CD4-positive, alpha-beta T cell (primary cell): ENCODE results near the gene CIRBP. TPM values are rescaled to one million over a fixed set of nuclear protein-coding genes. Genes with fewer than 3 reads are reported as not detected.

Source experiments
- ATAC-seq: fragments of 200-7000 bp; cut with Tn5 transposase; one replicate; pipeline ENCODE4 v1.10.0; 2022; ENCODE audit warnings: mild to moderate bottlenecking; ENCODE audit not compliant: poor library complexity
- CTCF ChIA-PET: fragments of 350-600 bp; sonication (Branson Sonifier 250); formaldehyde crosslinking; loops from one replicate; lab custom pipeline; 2021; ENCODE audit warnings: antibody characterized with exemption, inconsistent platforms; lab: Charles Lee
- POLR2A ChIA-PET: fragments of 350-600 bp; sonication (Branson Sonifier 250); formaldehyde crosslinking; loops from one replicate; lab custom pipeline; 2021; ENCODE audit warnings: antibody characterized with exemption, inconsistent platforms; lab: Charles Lee
- DNase-seq, 14 experiments: peaks; one replicate each; pipeline ENCODE4 v3.0.0-alpha.2; 2013 to 2020; ENCODE audit warnings: mixed read lengths in 2 of 14
- H3K27ac ChIP-seq, 2 donors: one replicate each; pipeline versions ENCODE4 v1.5.1 to v1.7.0; 2013; ENCODE audit warnings: low read length in 2 of 2, low read depth in 1 of 2, mild to moderate bottlenecking in 1 of 2
- H3K27me3 ChIP-seq, 2 experiments: 1 replicate in 1 of 2; 2 replicates in 1 of 2; pipeline versions ENCODE4 v1.6.1 to v1.7.0; 2013; ENCODE audit warnings: low read length in 2 of 2, control low read depth in 1 of 2, mild to moderate bottlenecking in 1 of 2, moderate library complexity in 1 of 2; ENCODE audit not compliant: insufficient read depth in 2 of 2, control insufficient read depth in 1 of 2
- H3K36me3 ChIP-seq: one replicate; pipeline ENCODE4 v1.6.1; 2013; ENCODE audit warnings: low read length, control low read depth; ENCODE audit not compliant: insufficient read depth
- H3K4me1 ChIP-seq: one replicate; pipeline ENCODE4 v1.6.1; 2013; ENCODE audit warnings: low read length, control low read depth; ENCODE audit not compliant: insufficient read depth
- H3K4me3 ChIP-seq: one replicate; pipeline ENCODE4 v1.5.1; 2013; ENCODE audit warnings: mild to moderate bottlenecking, low read length, moderate library complexity
- H3K9me3 ChIP-seq, 2 experiments: 1 replicate in 1 of 2; 2 replicates in 1 of 2; pipeline versions ENCODE4 v1.6.1 to v1.7.0; 2013; ENCODE audit warnings: low read length in 2 of 2, mild to moderate bottlenecking in 2 of 2, control low read depth in 1 of 2, moderate library complexity in 1 of 2; ENCODE audit not compliant: control insufficient read depth in 1 of 2, insufficient read depth in 1 of 2
- H3K27ac Mint-ChIP-seq: one replicate; pipeline ENCODE4 v1.8.0; 2020; ENCODE audit warnings: mixed read lengths
- H3K27me3 Mint-ChIP-seq: one replicate; pipeline ENCODE4 v1.8.0; 2021; ENCODE audit warnings: mixed read lengths
- H3K36me3 Mint-ChIP-seq: one replicate; pipeline ENCODE4 v1.8.0; 2021; ENCODE audit warnings: low read depth, mixed read lengths
- H3K4me1 Mint-ChIP-seq: one replicate; pipeline ENCODE4 v1.8.0; 2021; ENCODE audit warnings: low read depth, mixed read lengths
- H3K4me3 Mint-ChIP-seq: one replicate; pipeline ENCODE4 v1.8.0; 2020; ENCODE audit warnings: mild to moderate bottlenecking, mixed read lengths
- H3K9me3 Mint-ChIP-seq: one replicate; pipeline ENCODE4 v1.8.0; 2020; ENCODE audit warnings: mixed read lengths
- intact Hi-C, 2 experiments: fragments of 100-400 bp; cut with DNase I in 1 of 2; cut with micrococcal nuclease in 1 of 2; formaldehyde crosslinking; loops; one replicate each; pipeline versions ENCODE4 v1.15.1 to v1.9.0; 2023 to 2025; cut with DNase I, micrococcal nuclease
- total RNA-seq, 174 experiments: library from RNA in 2 of 174; stranded (reverse) in 2 of 174; gene quantifications; one replicate each; pipeline ENCODE4 v1.2.3 and lab custom pipeline; 2021 to 2026
- TF ChIP-seq, protein P1 (sequence below): fragments of 200-600 bp; IDR thresholded peaks from one replicate; pipeline ENCODE4 v1.8.0; 2022; ENCODE audit warnings: antibody characterized with exemption, mild to moderate bottlenecking

The CIRBP gene
- total RNA-seq, 2 experiments from 2014 or later, result 614 to 628 TPM

- ChIA-PET CTCF (interaction anchor here (1.4 to 2.0 kb wide), 2 partner anchors 37 to 91 kb away, joined by 12 read pairs; no protein-coding TSS in a partner anchor), POLR2A (interaction anchor here (0.6 to 2.5 kb wide), 3 partner anchors 12 to 175 kb away, joined by 3 to 29 read pairs (median 4); partner anchors contain the start of gene CIRBP)
- H3K4me3 ChIP-seq, result no peak overlapping the region
- peaks cover 27% of the 10 kb centered on the region for H3K36me3 Mint-ChIP-seq
- no peaks in the 10 kb centered on the region for H3K9me3 Mint-ChIP-seq
- H3K36me3 ChIP-seq, result peaks cover 28% of the 10 kb centered on the region
- H3K4me1 ChIP-seq, result peaks cover 28% of the 10 kb centered on the region
- peaks cover 0 to 10% of the 10 kb centered on the region in 2 experiments for H3K9me3 ChIP-seq
- intact Hi-C loops, result no loop called here
- H3K27ac Mint-ChIP-seq, result no peak overlapping the region
- DNase-seq (no peak), ATAC-seq (no peak)
- peaks cover 29% of the 10 kb centered on the region for H3K4me1 Mint-ChIP-seq
- peak overlapping the region; percentile 11 for H3K4me3 Mint-ChIP-seq
- TF ChIP-seq, protein P1, sequence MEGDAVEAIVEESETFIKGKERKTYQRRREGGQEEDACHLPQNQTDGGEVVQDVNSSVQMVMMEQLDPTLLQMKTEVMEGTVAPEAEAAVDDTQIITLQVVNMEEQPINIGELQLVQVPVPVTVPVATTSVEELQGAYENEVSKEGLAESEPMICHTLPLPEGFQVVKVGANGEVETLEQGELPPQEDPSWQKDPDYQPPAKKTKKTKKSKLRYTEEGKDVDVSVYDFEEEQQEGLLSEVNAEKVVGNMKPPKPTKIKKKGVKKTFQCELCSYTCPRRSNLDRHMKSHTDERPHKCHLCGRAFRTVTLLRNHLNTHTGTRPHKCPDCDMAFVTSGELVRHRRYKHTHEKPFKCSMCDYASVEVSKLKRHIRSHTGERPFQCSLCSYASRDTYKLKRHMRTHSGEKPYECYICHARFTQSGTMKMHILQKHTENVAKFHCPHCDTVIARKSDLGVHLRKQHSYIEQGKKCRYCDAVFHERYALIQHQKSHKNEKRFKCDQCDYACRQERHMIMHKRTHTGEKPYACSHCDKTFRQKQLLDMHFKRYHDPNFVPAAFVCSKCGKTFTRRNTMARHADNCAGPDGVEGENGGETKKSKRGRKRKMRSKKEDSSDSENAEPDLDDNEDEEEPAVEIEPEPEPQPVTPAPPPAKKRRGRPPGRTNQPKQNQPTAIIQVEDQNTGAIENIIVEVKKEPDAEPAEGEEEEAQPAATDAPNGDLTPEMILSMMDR, result no peak
- H3K27ac ChIP-seq, result no peak overlapping the region
- peaks cover 15 to 18% of the 10 kb centered on the region in 2 experiments for H3K27me3 ChIP-seq
- peaks cover 16% of the 10 kb centered on the region for H3K27me3 Mint-ChIP-seq
Observed at GRCh38 chr19:1280636-1281568, 11.8 kb downstream of the CIRBP start.

GRCh38 chr19:1281569-1282287 lies 12.6 kb downstream of the CIRBP start:
- Histone ChIP-seq H3K36me3 (peaks cover 28% of the 10 kb centered on the region), H3K4me1 (peaks cover 25% of the 10 kb centered on the region), H3K4me3 (no peak overlapping the region), H3K27ac (no peak overlapping the region), H3K9me3 (peaks cover 0 to 13% of the 10 kb centered on the region in 2 experiments), H3K27me3 (peaks cover 18 to 22% of the 10 kb centered on the region in 2 experiments)
- Mint-ChIP-seq H3K27me3 (peaks cover 21% of the 10 kb centered on the region), H3K36me3 (peaks cover 22% of the 10 kb centered on the region), H3K9me3 (no peaks in the 10 kb centered on the region), H3K4me3 (no peak overlapping the region), H3K4me1 (peaks cover 24% of the 10 kb centered on the region), H3K27ac (no peak overlapping the region)
- CTCF ChIA-PET, result no interaction called here
- intact Hi-C loops, result no loop called here
- ATAC-seq (no peak), DNase-seq (no peak)
- TF ChIP-seq, protein P1, result no peak
- POLR2A ChIA-PET, result interaction anchor here (0.6 kb wide), 1 partner anchor 174 kb away, joined by 4 read pairs; no protein-coding TSS in a partner anchor

GRCh38 chr19:1282588-1283206 lies 13.6 kb downstream of the CIRBP start:
- Mint-ChIP-seq H3K27ac (no peak overlapping the region), H3K4me3 (no peak overlapping the region), H3K9me3 (no peaks in the 10 kb centered on the region), H3K27me3 (peaks cover 21% of the 10 kb centered on the region), H3K36me3 (peaks cover 17% of the 10 kb centered on the region), H3K4me1 (peaks cover 21% of the 10 kb centered on the region)
- no peak overlapping the region for H3K4me3 ChIP-seq
- ATAC-seq (no peak), DNase-seq (no peak)
- peaks cover 0 to 20% of the 10 kb centered on the region in 2 experiments for H3K9me3 ChIP-seq
- H3K36me3 ChIP-seq, result peaks cover 21% of the 10 kb centered on the region
- TF ChIP-seq, protein P1, result no peak
- H3K27me3 ChIP-seq, result peaks cover 26 to 31% of the 10 kb centered on the region in 2 experiments
- H3K4me1 ChIP-seq, result peaks cover 22% of the 10 kb centered on the region
- ChIA-PET CTCF (no interaction called here), POLR2A (interaction anchor here (0.7 to 2.0 kb wide), 2 partner anchors 13 to 120 kb away, joined by 3 to 7 read pairs; partner anchors contain the start of gene CIRBP)
- no peak overlapping the region for H3K27ac ChIP-seq
- intact Hi-C loops, result no loop called here
